HG03521 (cell line): ENCODE results near the gene SLC15A3.

ENCODE experiments used
- ATAC-seq: cut with Tn5 transposase; IDR thresholded peaks from one replicate; pipeline ENCODE4 v1.9.1; 2021; ENCODE audit warnings: mild to moderate bottlenecking, moderate library complexity; ENCODE audit not compliant: unreplicated experiment

Gene SLC15A3

DNA sequence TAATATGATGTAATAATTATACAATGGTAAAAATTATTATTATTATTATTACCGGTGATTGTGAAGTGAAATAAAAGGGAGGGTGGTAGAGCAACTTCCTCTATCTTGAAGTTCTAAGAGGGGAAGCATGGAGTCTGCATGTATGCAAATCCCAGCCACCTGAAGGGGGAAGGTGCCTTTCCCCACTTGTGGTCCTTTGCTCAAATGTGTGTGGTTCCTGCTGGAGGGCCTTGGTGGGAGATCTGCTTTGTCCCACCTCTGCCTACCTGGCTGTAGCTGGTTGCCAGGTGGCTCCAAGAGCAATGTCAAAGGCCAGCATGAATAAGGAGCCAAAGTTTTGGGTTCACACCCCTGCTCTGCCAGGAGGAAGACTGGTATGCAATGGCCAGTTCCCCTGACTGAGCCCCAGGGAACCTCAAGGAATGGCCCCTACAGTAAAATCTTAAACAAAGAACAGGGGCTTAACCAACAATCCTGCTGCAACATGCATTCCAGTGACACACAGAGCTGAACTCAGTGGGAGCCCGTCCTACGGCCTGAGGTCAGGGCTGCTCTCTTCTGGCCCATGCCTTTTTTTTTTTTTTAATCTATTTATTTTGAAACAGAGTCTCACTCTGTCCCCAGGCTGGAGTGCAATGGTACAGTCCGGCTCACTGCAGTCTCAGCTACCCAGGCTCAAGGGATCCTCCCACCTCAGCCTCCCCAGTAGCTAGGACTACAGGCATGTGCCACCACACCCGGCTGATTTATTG, 19.2 kb downstream of the SLC15A3 start:
- no peak for ATAC-seq

DNA sequence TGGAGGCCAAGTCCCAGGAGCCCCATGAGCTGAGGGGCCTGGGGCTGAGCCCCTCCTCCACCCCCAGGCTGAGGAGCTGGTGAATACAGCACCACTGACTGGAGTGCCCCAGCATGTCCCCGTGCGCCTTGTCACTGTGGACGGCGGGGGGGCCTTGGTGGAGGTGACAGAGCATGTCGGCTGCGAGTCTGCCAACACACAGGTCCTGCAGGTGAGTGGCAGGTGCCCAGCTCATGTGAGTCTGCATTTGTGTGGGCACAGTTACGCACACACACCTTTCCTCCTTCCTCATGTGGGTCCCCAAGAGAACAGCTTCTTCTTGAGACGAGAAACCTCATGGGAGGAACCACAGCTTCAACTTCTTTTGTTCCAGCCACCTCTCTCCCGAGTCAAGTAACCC, 20.1 kb downstream of the SLC15A3 start:
- no peak for ATAC-seq

DNA sequence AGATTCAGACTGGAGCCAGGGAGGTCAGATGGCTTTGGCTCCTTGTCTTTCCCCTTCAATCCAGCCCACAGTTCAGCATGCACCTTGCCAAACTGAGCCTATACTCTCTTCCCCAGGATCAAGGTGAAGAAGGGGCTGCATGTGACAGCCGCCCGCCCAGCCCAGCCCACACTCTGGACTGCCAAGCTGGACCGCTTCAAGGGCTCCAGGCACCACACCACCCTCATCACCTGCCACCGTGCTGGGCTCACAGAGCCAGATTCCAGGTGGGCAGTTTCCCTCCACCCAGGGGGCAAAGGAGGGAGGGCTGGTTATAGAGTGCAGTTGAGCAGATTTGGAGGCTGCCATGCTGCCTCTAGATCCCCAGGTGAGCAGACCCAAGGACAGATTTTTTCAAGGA, 21.6 kb downstream of the SLC15A3 start:
- ATAC-seq: no peak

DNA sequence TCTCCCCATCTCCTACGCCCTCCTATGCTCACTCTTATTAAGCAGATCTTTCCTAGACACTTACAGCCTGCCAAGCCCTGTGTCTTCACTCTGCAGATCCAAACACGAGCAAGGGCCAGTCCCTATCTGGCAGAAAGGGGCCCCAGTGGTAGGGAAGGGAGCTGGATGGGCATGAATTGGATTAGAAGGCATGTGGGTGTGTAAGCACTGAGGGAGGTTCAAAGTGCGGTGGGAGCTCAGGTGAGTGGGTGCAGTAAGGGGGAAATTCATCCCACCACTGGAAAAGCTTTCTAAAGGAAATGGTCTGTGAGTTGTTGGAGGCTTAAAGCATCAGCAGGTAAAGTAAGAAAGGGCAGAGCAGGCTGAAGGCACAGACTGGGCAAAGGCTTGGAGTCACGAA, 22.2 kb downstream of the SLC15A3 start:
- ATAC-seq: no peak

DNA sequence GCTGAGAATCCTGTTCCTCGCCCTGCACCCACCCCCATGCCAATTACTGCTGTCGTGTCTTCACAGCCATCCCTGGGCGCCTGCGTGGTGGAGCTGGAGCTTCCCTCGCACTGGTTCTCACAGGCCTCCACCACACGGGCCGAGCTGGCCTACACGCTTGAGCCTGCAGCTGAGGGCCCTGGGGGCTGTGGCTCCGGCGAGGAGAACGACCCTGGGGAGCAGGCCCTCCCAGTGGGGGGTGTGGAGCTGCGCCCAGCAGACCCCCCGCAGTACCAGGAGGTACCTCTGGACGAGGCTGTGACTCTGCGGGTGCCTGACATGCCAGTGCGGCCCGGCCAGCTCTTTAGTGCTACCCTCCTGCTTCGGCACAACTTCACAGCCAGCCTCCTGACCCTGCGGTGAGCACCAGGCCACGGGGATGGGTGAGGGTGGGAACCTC, 23.4 kb downstream of the SLC15A3 start:
- no peak for ATAC-seq

DNA sequence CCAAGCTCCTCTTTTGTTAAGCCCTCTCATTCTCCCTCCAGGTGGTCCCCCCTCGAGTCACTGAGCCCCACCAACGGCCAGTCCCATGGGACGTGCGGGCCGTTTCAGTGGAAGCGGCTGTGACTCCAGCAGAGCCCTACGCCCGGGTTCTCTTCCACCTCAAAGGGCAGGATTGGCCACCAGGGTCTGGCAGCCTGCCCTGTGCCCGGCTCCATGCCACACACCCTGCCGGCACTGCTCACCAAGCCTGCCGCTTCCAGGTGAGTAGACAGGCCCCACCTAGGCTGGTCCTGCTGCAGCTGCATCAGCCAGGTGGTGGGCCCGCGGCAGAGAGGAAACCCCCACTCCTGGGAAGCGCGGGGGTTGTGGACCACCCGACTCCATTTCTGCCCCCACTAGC, 24.4 kb downstream of the SLC15A3 start:
- ATAC-seq: no peak

DNA sequence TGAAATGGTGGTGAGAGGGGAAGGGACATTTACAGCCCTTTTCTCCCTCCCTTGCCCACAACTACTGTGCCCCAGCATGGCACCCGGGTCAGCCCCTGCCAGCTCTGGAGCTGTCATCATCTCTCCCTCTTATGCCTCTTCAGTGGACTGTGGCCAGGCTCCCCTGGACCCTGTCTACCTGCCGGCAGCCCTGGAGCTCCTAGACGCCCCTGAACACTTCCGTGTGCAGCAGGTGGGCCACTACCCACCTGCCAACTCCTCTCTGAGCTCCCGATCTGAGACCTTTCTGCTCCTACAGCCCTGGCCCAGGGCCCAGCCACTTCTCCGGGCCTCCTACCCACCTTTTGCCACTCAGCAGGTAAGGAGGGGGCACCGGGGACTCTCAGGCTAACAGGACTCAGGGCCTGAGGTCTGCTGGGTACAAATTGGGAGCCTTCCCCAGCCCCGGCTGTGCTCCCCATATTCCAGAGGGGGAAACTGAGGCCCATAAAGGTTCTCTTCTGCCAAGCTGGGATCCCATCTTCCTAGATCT, 24.8 kb downstream of the SLC15A3 start:
- ATAC-seq: no peak

DNA sequence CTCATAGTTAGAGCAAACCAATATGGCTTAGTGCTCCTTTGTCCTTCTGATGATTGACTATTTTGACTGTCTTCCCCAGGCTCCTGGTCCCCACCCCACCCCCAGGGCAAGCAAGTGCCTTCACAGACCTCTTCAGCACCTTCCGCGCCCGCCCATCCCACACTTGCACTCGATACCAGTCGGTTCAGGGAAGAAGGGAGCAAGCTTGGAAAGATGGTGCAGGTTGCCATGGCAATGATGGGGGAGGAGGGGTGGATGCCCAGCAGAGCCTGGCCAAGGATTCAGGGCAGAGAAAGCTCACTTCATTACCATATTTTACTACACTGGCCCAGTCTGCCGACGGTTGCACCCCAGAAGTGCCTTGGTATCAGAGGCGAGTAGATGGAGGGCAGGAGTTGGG, 25.5 kb downstream of the SLC15A3 start:
- ATAC-seq: no peak

DNA sequence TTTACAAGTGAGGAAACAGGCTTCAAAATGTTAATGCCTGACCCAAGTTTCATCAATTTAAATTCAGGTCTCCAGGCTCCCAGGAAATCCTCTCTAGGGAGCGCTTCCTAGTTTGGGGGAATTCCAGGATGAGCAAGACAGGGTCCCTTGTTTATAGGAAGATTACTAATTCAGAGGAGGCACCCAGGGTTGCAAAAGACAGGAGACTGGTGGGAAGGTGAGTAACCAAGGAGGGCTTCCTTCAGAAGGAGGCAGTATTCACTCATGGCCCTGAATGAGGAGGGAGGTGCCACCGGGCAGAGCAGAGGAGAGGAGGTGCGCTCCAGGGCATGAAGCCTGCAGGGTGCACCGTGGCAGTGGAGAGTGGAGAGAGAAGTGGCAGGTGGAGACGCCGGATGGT, 26.1 kb downstream of the SLC15A3 start:
- ATAC-seq: no peak

DNA sequence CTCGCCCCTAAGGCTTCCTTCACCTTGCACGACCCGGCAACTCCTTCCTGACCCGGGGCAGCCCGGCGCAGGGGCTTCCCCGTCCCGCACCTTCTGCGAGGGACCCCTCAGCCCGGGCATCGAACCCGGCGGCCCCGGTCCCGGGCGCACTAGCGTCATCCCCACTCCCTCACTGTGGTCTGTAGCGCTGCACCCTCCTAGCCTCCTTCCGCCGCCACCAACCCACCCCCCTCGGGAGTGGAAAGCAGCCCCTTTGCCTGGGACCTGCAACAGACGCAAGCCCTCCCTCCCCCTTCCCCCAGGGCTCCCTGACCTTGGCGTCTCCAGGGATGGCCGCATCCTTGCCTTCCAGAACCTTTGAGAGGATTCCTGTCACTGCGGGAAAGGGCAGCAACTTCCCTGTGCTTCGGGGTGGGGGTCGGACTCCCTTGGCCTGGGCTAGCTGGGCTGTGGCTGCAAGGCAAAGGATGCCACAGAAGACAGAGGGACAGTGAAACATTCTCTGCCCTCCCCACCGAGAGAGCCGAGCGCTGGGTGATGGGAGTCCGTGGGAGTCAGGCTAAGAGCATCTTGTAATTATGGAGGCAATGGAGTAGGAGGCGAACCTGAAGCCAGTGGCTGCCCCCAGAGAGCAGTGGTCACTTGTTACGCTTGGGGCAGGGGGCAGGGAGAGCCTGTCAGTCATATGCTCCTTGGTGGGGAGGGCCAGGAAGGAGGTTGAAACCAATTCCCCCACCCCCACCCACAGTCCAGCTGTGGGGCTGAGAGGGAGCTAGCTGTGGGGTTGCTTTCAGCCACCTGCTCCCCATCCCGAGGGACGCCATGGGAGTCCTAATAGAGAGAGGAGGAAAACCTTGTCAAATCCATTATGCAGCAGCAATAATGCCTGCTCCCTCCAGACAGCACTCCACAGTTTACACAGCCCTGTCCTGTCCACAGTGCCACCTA, 26.8 kb downstream of the SLC15A3 start:
- no peak for ATAC-seq

DNA sequence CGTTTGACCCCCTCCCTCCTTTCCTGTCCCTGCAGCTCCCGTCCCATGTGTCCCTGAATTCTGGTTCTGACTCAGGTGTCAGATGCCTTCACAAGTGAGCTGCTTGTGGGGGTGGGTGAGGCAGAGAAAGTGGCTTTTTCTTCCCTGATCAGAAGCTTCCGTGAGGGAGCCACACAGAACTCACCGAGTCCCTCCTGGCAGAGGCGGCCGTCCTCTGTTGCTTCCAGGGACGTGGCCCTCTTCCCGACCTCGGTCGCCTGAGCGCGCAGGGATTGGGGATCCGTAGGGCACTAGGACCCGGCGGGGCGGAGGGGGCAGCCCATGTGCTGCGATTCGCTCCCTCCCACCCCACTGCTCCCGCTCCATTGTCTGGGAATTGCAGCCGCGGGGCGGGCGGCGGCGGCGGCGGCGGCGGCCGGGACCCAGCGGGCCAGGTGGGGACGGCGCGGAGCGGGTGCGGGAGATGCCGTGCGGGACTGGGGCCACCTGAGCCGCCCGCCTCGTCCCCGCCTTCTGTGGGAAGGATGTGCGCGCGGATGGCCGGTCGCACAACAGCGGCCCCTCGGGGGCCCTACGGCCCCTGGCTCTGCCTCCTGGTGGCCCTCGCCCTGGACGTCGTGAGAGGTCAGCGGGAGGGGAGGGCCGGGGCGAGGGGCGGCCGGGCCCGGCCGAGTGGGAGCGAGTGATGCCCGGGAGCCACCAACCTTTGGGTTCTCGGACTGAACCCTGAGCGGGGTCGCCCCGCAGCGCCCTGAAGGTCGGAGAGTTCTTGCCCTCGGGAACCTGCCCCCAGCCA, 27.7 kb downstream of the SLC15A3 start, which contains the start of gene TMEM132A:
TMEM132A (plus strand) TSS at position 351 of the 796 bp plus-strand sequence; CDS start at position 525, 174 bp downstream.
- no peak for ATAC-seq

DNA sequence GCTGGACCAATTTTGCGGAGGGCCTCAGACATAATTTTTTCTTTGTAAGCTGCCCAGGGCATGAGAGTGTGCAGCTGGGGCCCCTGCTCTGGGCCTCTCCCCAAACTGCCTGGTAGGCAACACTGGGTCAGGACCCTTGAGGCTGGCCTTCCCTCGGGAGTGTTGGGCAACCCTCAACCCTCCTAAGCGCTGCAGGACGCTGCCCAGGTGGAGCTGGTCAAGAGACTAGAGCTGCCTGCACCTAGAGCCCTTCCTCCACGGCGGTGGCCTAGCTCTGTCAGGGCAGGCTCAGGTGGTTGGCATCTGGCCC, 28.2 kb downstream of the SLC15A3 start:
- no peak for ATAC-seq

DNA sequence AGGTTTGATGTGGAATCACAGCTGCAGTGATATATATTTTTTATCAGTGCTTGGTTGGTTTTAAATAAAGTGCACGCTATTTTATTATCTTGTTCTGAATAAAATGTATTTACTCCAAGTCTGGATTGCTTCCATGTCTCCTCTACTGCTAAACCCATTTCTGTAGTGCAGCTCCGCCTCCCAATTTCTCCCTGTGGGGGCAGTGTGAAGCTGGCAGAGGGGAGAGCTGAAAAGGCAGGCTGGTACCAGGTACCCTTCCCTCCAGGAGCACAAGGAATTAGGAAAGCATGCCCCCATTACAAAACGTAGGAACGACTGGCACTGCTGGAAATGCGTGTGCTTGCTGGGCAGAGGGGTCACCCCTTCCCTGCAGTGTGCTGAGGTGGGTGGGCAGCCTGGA, 28.6 kb downstream of the SLC15A3 start:
- no peak for ATAC-seq

DNA sequence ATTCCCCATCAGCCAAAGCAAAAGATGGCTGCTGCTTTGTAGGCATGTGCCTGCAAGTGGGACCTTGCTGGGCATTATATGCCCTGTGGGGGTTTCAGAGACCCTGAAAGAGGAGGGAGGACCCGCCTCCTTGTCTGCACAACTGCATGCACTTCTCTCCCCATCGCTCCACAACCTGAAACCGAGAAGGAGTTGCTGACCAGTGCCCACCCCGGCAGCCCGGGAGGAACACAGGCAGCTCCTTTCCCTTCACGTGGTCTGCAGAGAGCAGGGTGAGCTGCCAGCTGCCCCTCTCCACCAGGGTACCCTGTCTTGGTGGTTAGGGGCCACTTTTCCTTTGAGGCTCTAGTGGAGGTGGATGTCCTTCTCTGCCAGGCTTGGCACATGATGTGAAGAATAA, 29.1 kb downstream of the SLC15A3 start:
- ATAC-seq: no peak

DNA sequence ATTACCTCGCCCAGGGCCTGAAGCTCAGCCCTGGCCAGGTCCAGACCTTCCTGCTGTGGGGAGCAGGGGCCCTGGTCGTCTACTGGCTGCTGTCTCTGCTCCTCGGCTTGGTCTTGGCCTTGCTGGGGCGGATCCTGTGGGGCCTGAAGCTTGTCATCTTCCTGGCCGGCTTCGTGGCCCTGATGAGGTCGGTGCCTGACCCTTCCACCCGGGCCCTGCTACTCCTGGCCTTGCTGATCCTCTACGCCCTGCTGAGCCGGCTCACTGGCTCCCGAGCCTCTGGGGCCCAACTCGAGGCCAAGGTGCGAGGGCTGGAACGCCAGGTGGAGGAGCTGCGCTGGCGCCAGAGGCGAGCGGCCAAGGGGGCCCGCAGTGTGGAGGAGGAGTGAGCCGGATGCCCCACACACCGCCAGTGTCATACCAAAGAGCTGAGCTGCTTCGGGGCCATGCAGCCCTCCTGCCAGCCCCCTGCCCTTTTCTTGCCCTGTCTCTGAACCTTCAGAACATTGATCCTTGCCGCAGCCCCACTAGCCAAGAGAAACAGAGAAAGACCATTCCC, 30.1 kb downstream of the SLC15A3 start:
- no peak for ATAC-seq

DNA sequence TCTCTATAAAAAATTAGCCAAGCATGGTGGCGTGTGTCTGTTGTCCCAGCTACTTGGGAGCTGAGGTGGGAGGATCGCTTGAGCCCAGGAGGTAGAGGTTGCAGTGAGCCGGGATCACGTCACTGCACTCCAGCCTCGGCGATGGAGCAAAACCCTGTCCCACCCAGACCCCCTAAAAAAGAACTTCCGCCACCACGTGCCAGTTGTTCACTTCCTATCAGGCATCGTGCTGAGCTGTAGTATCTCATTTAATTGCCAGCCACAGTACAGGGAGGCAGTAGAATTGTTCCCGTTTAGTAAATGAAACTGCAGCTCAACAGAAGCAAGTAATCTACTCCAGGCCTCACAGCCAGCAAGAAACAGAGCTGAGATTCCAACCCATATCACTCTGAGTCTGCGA, 30.7 kb downstream of the SLC15A3 start:
- no peak for ATAC-seq

DNA sequence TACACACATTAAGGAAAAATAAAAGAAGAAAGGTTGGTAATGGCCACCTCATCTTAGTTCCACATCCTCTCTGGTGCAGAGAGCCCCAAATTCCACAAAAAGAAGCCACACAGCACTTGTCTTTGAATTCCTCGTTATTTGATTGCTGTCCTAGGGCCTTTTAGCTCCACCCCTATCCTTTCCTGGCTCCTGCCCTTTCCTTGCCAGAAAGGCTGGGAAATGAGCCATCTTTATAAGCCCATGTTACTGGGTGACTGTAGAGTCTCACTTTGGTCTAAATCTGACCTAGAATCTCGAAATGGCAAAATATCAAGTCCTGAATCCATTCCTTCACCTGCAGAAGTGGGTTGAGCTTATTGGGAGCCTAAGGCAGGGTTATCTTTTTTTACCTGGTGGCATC, 32.0 kb downstream of the SLC15A3 start:
- no peak for ATAC-seq

DNA sequence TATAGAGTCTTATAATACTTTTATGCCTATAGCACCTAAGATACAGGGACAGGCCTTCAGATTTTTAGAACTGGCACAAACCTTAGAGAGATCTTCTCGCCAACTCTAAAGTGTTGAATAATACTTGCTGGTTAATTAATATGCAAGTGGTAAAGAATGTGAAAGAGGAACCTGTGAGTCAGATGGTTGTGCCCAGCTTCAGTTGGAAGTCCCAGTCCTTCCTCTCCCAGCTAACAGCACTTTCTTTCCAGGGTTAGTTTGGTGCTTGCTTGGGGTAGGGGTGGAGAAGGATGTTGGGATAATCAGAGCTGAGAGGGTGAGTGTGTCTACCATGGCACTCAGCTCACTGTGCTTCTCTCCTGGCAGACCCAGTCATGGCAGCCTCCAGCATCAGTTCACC, 32.7 kb downstream of the SLC15A3 start:
- ATAC-seq: no peak

DNA sequence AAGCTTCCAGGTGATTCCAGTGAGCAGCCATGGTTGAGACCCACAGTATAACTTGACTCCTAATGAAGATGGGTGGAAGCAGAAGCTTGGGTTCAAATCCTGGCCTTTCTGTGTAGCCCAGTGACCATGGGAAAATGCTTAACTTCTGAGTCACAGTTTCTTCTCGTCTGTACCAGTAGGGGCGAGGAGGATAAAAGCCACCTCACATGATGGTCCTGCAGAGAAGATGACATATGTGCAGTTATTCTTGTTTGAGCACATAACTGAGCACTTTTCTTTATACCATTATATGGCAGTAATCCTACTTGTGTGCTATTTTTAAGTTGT, 33.1 kb downstream of the SLC15A3 start:
- no peak for ATAC-seq

DNA sequence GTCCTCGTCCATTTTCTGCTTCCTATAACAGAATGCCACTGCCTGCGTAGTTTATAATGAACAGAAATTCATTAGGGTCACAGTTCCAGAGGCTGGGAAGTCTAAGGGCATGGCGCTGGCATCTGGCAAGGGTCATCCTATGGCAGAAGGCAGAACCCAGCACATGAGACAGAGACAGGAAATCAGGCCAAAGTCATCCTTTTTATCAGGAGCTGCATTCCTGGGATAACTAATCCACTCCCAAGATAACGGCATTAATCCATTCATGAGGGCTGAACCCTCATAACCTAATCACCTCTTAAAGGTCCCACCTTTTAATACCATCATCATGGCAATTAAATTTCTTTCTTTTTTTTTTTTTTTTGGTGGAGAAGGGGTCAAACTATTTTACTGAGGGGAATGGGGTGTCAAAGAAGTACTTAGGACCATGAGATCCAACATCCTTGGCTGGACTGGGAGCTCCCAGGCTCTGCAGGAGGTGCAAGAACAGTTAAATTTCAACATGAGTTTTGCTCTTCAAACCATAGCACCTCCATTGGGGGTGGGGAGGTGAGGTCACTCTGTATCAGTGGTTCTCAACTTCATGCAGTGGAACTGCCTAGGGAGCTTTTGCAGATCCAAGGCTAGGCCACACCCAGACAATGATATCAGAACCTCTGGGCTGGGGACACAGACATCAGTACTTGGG, 33.6 kb downstream of the SLC15A3 start:
- no peak for ATAC-seq
